NCI-H345 treated with DMSO at 0.1 percent for 48 hours (cell line): ENCODE results near the gene ARHGAP28.
"Not testable (repeated sequence)": the region's sequence is repeated elsewhere in the genome, so short reads cannot be mapped to it uniquely, and the experiment has no call there.

Experiments used
- DNase-seq: peaks from one replicate; lab custom pipeline; 2025; ENCODE audit not compliant: unreplicated experiment; lab: John Stamatoyannopoulos, UW

The ARHGAP28 gene

GRCh38 chr18:6920099-6920955 lies 190.8 kb downstream of the ARHGAP28 start:
- peak; percentile 61 for DNase-seq

- DNase-seq = no peak
These were observed 192.1 kb downstream of the ARHGAP28 start for GRCh38 chr18:6921571-6921970.

GRCh38 chr18:6923220-6923619 lies 193.7 kb downstream of the ARHGAP28 start:
- no peak for DNase-seq

GRCh38 chr18:6927153-6927552 lies 197.6 kb downstream of the ARHGAP28 start:
- DNase-seq = no peak

- DNase-seq = no peak
These were observed 198.8 kb downstream of the ARHGAP28 start for GRCh38 chr18:6928359-6928758.

GRCh38 chr18:6929370-6930102 lies 200.0 kb downstream of the ARHGAP28 start:
- no peak for DNase-seq

- DNase-seq = no peak
These were observed 205.3 kb downstream of the ARHGAP28 start for GRCh38 chr18:6934859-6935258.

- no peak for DNase-seq
These were observed 208.5 kb downstream of the ARHGAP28 start for GRCh38 chr18:6938003-6938402.

GRCh38 chr18:6938403-6938802 lies 208.9 kb downstream of the ARHGAP28 start:
- not testable (repeated sequence) for DNase-seq

GRCh38 chr18:6939972-6940371 lies 210.5 kb downstream of the ARHGAP28 start:
- no peak for DNase-seq

- no peak for DNase-seq
These were observed 210.9 kb downstream of the ARHGAP28 start for GRCh38 chr18:6940451-6940850.

GRCh38 chr18:6941996-6942395 lies 212.5 kb downstream of the ARHGAP28 start:
- DNase-seq = no peak

GRCh38 chr18:6942742-6943141 lies 213.2 kb downstream of the ARHGAP28 start:
- DNase-seq = no peak

- DNase-seq = peak; percentile 20
These were observed 213.6 kb downstream of the ARHGAP28 start for GRCh38 chr18:6943143-6943542.

- DNase-seq = no peak
These were observed 218.0 kb downstream of the ARHGAP28 start for GRCh38 chr18:6947338-6948030.

GRCh38 chr18:6948281-6949055 lies 219.0 kb downstream of the ARHGAP28 start:
- peak; percentile 1 for DNase-seq

- no peak for DNase-seq
These were observed 220.5 kb downstream of the ARHGAP28 start for GRCh38 chr18:6949800-6950586.

GRCh38 chr18:6950641-6951040 lies 221.1 kb downstream of the ARHGAP28 start:
- no peak for DNase-seq

- no peak for DNase-seq
These were observed 222.0 kb downstream of the ARHGAP28 start for GRCh38 chr18:6951336-6952090.
